WTC11 (cell line): ENCODE data around the gene PPP4R3B.

ENCODE experiments used
- NR2C2 ChIP-seq: sonication (generic); formaldehyde crosslinking; IDR thresholded peaks from 2 replicates; pipeline ENCODE4 v1.8.0; 2022; ENCODE audit warnings: mild to moderate bottlenecking, missing genetic modification reagents
- TF ChIP-seq, protein P1 (sequence below): fragments of 200-600 bp; IDR thresholded peaks from 2 replicates; pipeline ENCODE4 v1.8.0; 2022; ENCODE audit warnings: antibody characterized with exemption

DNA sequence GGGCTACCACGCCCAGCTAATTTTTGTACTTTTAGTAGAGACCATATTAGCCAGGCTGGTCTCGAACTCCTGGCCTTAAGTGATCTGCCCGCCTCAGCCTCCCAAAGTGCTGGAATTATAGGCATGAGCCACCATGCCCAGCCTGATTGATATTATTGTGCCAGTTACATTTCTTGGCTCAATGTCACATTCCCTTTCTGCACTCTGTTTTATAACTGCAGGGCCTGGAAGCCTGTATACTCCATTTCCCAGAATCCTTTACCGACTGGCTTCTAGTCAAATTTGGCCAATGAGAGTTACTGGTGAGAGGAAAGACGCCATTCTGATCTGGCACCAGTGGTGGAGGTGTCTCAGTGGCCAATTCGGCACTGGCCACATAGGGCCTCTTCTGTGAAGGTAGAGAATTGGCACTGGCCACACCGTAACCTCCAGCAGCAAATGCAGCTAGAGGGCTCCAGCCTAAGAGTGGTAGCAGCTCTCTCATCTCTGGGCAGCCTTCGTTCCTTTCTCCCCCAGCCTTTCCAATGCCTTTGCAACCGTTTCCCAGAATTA is 114.8 kb downstream of the PPP4R3B start:
- TF ChIP-seq, protein P1, sequence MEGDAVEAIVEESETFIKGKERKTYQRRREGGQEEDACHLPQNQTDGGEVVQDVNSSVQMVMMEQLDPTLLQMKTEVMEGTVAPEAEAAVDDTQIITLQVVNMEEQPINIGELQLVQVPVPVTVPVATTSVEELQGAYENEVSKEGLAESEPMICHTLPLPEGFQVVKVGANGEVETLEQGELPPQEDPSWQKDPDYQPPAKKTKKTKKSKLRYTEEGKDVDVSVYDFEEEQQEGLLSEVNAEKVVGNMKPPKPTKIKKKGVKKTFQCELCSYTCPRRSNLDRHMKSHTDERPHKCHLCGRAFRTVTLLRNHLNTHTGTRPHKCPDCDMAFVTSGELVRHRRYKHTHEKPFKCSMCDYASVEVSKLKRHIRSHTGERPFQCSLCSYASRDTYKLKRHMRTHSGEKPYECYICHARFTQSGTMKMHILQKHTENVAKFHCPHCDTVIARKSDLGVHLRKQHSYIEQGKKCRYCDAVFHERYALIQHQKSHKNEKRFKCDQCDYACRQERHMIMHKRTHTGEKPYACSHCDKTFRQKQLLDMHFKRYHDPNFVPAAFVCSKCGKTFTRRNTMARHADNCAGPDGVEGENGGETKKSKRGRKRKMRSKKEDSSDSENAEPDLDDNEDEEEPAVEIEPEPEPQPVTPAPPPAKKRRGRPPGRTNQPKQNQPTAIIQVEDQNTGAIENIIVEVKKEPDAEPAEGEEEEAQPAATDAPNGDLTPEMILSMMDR: no peak
- TF ChIP-seq NR2C2 (CRISPR knock-in tag): no peak
